ENCODE measurements around the gene PYGM.

Gene PYGM

GRCh38 chr11:64753380-64754123 lies 6.2 kb downstream of the PYGM start:
- DNase-seq (ENCODE audit: low read depth): no peak

GRCh38 chr11:64753019-64753379 lies 6.8 kb downstream of the PYGM start:
- no peak for DNase-seq (ENCODE audit: low read depth)

- DNase-seq (ENCODE audit: low read depth): no peak
Observed at GRCh38 chr11:64752175-64752970, 7.4 kb downstream of the PYGM start.

DNA sequence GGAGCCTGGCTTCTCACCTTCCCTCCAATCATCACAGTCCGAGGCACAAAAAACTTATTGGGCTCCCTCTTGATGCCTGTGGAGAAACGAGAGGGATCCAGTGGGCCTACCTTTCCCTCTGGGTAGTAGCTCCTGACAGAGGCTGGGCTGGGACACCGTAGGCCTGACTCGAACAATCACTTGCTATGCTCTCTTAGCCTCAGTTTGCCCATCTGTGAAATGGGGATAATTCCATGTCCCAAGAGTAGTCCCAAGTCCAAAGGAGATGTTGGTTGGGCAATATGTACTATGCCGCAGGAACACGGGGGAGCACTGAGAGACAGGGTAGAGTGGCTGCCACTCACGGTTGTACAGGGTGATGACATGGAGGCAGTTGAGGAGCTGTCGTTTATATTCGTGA lies 8.2 kb downstream of the PYGM start:
- DNase-seq (ENCODE audit: low read depth): no peak

DNA sequence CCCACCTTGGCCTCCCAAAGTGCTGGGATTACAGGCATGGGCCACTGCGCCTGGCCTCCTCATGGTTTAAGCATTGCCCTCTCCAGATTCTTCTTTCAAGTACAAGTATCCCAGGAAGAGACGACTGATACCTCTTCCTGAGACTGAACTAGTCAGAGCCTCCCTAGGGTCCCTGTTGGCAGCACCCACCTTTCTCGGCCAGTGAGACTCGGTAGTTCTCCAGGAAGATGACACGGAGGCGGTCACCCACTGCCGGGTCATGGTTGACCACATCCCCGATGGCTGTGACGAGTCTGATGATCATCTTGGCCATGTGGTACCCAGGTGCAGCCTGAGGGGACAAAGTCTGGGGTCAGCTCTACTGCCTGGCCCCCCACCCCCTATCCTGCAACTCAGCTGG lies 8.6 kb downstream of the PYGM start:
- DNase-seq (ENCODE audit: low read depth): no peak

DNA sequence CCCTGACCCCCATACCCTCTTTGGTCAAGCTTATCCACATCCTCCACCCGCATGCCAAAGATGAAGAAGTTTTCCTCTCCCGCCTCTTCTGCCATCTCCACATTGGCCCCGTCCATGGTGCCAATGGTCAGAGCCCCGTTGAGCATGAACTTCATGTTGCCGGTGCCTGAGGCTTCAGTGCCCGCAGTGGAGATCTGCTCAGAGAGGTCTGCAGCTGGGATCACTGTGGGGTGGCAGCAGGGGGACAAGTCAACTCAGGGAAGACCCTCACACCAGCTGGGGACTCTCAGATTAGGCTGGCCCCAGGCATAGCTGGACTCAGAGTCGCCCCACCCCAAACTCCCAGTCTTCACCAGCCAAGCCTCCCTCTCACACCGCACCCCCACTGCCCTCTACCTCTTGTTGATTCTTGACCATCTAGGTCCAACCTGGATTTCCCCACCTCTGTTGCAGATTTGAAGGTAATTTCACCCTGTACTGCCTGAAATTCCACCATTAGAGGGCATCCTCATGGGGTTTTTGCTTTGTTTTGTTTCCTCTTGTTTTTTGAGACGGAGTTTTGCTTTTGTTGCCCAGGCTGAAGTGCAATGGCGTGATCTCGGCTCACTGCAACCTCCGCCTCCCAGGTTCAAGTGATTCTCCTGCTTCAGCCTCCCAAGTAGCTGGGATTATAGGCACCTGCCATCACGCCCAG lies 9.3 kb downstream of the PYGM start:
- no peak for DNase-seq (ENCODE audit: low read depth)

GRCh38 chr11:64747961-64748665 lies 11.7 kb downstream of the PYGM start:
- no peak for DNase-seq (ENCODE audit: low read depth)

DNA sequence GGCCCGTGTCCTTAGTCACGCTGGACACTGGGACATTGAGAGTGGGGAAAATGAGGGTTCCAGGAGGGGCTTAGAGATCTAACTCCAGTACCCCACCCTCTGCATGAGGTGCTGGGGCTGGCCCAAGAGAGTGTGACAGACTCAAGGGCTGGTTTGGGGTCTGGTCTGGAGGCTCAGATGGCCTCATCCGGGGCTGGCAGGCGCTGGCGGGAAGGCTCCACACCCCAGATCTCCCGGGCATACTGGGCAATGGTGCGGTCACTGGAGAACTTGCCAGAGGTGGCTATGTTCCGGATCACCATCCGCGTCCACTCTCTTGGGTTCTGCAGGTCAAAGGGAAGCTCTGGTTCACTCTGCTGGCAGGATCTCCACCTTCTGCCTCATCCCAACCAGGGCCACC lies 13.3 kb downstream of the PYGM start:
- no peak for DNase-seq (ENCODE audit: low read depth)

- DNase-seq (ENCODE audit: low read depth): no peak
Observed at GRCh38 chr11:64745521-64746328, 14.0 kb downstream of the PYGM start.

- no peak for DNase-seq (ENCODE audit: low read depth)
Observed at GRCh38 chr11:64745189-64745520, 14.6 kb downstream of the PYGM start.

DNA sequence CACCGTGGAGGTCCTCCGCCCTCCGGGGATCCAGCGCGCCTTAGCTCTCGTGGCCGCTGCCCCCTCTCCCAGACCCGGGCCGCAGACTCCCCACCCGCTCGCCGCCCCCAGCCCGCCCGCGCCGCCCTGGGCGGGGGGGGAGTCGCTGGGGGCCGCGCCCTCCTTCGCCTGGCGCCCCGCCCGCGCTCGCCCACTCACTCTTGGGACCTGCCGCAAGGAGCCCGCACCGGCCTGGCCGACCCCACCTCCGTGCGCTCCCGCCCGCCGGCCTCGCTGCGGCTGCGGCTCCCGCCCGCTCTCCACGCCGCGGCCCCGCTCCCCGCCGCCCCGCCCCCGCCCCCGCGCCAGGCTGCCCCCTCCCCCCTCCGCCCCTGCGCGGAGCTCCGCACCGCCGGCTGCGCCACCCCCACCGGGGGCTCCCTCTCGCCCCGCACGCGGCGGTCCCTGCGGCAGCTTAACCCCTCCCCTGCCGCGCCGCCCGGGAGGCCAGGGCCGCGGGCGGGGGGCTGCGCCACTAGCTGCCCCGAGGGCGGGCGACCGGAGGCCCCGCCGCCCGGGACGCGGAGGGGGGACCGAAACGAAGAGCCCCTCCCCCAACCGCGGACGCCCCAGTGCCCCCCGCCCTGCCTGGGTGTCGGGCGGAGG lies 15.1 kb downstream of the PYGM start:
- no peak for DNase-seq (ENCODE audit: low read depth)

GRCh38 chr11:64743591-64744543 lies 15.9 kb downstream of the PYGM start, which contains the start of gene RASGRP2:
RASGRP2 (minus strand) TSS chr11:64744142; CDS start chr11:64742866, 1,276 bp downstream.
- DNase-seq (ENCODE audit: low read depth): no peak

DNA sequence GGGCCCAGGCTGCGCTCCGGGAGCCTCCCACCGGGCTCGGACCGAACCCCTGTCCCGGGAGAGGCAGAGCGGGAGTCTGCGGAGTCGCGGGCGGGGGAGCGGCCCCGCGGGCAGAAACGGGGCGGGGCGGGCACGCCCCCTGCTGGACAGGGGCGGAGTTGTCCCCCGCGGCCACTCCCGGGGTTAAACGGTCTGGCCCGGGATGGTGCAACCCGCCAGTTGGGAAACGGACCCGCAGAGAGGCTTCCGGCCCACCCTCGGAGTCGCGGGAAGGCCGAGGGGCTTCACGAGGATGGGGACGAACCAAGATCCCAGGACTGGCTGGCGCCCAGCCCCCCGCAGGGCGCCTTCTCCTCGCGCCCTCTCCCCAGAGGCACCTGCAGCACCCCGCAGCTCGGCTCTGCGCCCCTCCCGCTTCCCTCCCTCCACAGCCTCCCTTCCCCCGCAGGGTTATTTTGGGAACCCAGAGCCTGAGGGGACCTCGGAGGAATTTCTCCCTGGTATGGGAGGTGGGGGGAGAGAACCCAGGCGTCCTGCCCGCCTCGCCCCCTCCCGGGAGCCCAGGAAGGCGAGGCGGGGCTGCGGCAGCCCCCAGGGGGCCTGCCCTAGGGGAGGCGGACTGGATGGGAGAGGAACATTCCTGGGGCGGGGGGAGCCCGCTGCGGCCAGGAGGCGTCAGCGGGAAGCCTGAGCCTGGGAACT lies 16.7 kb downstream of the PYGM start:
- no peak for DNase-seq (ENCODE audit: low read depth)

DNA sequence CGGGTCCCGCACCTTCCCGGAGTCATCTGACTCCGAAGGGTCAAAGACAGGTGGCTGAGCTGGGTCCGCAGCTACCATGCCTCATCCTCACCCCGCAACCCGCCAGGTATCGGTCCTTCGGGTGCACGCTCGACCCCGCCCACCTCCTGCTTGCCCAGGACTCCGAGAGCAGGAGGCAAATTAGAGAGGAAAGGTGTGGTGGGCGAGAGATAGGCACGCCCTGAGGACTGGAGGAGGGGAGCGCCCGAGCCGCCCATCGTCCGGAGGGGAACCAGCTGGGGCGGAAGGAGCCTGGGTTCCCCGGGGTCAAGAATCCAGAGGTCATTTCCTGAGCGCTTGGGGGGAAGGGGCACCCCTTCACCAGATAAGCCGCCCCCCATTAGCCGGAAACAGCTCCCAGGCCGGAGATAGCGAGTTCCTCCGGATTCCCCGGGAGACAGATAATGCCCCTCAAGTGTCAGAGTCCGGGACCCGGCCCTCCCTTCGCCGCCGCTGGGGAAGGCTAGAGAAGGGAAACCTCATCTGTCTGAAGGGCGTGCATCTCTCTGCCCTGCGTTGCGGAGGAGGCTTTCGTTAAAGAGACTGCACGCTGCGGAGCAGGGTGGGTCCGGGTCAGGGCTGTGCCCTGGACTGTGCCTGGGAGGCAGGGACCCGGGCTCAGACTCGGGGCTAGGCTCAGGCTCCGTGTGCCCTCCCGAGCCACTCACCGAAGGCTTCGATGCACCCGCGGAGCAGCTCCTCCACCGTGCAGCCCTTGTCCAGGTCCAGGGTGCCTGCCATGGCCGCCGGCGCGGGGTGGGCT lies 17.5 kb downstream of the PYGM start:
- DNase-seq (ENCODE audit: low read depth): no peak

- no peak for DNase-seq (ENCODE audit: low read depth)
Observed at GRCh38 chr11:64741375-64742086, 18.2 kb downstream of the PYGM start.

DNA sequence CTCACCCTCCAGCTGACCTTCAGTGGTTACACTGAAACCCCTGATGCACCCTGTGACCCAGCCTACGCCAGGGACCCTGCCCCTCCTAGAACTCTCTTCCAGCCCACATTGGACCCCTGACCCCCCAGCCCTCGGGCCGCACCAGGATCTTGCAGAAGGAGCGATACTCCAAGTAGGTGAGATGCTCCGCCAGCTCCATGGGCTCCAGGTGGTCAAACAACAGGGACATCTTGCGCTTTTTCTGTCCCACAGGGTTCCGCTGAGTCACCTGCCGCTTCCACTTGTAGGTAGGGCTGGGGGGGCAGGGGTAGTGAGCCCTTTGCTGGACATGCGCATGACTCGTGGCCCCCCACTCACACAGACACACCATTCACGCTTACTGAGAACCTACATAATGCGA lies 19.9 kb downstream of the PYGM start:
- DNase-seq (ENCODE audit: low read depth): no peak

GRCh38 chr11:64736654-64737053 lies 23.1 kb downstream of the PYGM start:
- no peak for DNase-seq (ENCODE audit: low read depth)

All from HS-27A (cell line).